GM19452 (cell line): ENCODE results near the gene OTOGL.
"Not testable (repeated sequence)": the region's sequence is repeated elsewhere in the genome, so short reads cannot be mapped to it uniquely, and the experiment has no call there.

Experiments used
- ATAC-seq: cut with Tn5 transposase; IDR thresholded peaks from one replicate; pipeline ENCODE4 v1.9.1; 2021; ENCODE audit not compliant: unreplicated experiment

Gene OTOGL, protein sequence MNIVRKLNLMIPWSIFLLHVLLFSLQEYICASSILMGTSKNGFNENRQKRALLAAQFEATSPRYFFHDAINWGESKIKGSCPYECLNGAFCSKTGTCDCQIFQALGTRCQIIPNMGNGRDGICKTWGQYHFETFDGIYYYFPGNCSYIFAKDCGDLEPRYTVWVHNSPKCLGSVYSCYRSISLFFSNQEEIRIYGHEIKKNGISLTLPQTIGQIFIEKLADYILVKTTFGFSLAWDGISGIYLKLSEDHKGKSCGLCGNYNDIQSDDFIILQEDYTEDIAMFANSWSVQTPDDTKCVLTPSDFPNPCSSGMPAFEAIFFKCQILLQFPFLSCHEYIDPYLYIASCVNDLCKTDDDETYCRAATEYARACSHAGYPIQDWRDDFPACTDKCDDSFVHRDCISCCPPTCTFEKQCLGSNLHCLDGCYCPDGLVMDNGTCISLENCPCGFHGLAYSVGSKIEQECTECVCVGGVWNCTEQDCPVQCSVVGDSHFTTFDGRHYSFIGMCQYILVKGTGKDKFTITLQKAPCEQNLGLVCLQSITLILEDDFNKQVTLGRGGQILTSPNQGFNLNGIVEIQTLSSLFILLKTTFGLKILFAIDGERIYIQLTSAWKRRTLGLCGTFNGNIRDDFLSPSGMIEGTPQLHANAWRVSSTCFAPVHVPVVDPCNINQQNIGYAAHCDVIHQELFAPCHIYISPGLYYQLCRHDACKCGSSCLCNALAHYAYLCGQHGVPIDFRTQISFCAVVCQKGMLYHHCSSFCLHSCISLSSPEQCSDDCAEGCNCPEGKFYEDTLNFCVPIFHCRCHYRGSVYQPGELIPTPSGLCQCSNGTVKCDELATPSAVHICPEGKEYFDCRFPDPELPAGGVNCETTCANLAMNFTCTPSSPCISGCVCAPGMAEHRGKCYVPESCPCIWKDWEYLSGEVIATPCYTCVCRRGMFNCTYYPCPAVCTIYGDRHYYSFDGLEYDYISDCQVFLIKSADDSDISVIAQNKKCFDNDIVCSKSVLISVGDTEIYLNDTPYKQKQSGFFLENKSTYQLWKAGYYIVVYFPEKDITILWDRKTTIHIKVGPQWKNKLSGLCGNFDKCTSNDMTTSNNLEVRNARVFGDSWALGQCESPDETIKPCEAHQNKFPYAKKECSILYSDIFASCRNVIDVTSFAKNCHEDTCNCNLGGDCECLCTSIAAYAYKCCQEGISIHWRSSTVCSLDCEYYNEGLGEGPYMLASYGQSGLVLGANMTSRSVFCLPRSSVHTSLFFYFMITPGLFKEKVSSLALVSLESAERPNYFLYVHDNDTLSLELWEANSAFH (N-terminal part only)

DNA sequence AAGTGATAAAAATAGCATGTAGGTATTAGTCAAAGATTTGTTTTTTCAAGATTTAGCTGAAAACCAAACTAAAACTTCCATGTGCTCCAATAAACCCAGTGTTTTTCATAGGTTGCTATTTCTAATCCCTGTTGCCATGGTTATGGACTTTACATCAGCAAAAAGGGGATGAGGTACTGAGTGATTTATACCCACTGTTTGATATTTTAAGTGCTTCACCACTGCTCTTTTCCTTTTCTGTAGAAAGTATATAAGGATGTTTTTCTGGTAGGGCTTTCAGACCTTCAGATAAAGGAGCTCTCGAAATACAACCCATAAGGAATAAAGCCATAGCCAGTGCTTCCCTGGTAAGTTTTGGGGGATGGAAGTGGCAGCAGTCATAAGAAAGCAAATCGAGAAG lies at the start of gene OTOGL:
OTOGL (plus strand) TSS at position 279 of the 400 bp plus-strand sequence. CDS start 109,895 bp downstream, outside the sequence.
- no peak for ATAC-seq

DNA sequence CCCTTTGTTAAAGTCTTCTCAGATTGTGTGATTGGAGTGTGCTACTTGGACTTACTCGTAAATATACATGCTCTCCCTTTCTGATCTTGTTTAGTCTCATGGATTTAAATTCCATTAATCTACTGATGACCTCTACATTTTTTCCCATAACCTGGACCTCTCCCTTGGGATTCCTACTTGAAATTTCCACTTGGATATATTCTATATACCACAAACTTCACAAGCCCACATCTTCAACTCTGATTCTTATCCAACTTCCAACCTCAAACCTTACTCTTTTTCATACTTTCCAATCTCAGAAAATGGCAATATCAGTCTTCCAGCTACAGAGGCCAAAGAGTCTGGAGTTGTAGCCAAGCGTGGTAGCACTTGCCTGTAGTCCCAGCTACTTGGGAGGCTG lies 49.1 kb upstream of the OTOGL start:
- ATAC-seq, result no peak

DNA sequence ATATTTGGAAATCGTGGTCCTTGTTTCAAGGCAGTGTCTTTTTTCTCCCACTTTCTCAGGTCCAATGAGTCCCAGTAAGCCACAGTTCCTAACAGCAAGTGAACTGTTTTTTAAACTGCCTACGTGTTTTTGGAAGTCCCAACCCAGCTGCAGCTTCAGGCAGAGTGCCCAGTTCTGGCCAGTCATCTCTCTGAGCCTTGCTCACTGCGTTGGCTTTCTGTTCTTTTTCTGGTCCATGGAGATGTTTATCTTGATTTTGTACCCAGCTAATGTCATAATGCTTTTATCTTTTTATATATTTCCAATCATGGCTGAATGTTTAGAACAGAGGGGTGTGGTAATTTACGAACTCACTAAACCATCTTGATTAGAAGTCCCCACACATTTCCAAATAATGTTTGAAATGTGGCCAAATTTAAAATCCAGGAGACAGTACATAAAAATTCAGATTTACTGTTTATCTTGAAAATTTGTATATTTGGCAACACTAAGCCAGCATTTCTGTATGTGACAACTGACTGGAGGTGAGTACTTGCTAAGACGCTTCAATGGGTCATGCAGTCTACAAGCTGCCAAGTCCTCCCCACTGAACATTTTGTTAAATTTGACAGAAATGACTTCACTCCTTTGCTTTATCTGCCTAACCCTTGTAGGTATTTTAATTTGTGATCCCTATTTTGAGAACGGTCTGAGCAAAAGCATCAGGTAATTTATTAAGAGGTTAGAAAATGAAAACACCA lies 46.1 kb upstream of the OTOGL start:
- no peak for ATAC-seq

DNA sequence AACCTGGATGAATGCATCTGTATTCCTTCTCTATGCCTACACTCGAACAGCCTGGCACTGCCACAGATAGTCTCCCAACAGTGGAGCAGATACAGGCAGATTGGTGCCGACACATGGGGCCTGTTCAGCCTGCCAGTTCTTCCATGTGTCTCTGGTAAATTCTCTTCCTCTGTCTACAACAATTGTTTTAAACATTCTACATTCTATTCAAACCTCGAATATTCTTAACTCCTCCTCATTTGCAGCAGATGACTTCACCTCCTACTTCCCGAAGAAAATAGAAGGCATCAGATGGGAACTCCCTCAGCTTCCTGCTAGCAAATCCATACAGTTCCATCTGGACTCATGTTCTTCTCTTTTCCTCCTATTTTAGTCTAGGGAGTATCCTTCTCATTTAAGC lies 43.1 kb upstream of the OTOGL start:
- no peak for ATAC-seq

DNA sequence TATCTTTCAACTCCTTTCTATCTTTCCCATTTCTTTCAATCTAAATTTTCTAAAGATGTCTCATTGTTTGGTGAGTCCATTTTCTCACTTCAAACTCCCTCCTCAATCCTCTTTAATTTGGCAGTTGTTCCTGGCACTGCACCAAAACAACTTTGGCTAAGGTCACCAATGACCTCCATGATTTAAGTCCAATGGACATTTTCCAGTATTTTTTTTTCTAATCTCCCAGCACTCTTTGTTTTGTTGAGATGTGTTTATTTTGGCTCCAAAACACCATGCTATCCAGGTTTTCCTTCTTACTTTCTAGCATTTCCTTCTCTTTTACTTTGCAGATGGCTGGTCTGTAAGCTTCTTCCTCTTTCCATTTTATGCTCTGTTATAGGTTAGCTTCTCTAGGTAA lies 42.5 kb upstream of the OTOGL start:
- no peak for ATAC-seq

DNA sequence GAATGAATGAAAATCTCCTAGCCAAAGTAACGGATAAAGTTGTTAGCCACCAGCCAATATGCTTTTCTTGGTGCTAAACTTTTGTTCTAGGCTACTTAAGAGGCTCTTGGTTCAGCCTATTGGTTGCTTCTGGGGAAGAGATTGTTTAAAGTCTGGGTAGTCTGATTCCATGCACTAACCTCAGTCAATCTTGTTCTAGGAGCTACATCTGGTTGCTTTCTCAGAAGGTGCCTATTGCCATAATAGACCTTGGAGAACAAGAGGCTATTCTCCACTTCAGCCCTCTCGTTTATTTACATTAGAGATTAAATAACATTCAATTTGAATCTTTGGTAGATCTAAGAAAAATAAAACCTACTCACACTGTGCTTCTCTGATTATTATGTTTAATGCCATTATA lies 40.8 kb upstream of the OTOGL start:
- no peak for ATAC-seq

DNA sequence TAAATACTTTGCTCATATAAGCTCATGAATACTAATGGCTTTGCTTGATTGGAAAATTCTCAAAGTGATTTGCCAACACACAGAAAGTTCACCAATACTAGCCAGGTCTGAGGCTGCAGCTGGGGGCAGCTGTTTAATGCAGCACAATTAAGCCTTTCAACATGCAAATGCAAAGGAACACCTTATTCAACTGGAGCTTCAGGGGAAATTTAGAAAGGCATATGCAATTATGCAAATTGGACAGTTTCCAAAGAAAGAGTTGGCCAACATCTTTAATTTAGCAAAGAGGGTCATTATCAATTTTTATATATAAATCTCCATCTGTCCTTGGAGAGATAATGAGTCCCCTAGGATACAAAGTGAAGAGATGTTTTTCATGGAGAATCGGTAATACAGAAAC lies 40.2 kb upstream of the OTOGL start:
- no peak for ATAC-seq

DNA sequence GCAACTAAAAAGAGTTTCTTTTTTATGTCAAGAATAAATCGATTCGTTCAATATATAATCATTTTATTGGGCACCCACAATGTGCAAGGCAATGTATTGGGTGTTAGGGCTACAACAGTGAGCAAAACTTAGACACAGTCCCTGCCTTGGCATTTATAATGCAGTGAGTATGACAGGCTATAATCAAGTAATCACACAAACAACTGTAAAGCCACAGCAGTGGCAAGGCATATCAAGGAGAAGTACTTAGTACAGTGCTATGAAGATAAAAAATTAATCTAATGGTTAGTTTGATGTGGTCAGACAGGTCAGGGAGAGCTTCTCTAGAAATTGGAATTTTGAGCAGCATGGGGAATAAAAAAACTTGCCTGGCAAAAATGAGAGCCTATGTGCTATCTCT lies 39.5 kb upstream of the OTOGL start:
- no peak for ATAC-seq

DNA sequence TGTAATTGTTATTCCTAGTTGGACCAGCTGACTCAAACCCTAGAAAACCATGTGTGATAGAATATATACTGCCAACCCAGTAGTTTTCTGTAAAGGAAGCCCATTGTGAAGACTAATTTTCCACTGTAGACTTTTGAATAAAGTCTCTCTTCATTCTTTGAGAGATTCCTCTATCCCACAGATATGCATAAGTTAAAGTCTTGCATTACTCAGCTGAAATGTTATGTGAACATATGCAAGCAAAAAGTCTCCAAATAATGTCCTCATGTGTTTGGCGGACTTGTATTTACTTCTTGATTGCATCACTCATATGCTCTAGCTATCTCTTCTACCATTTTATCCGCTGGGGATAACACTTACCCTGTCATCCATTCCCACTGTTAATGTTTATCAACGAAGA lies 35.1 kb upstream of the OTOGL start:
- no peak for ATAC-seq

DNA sequence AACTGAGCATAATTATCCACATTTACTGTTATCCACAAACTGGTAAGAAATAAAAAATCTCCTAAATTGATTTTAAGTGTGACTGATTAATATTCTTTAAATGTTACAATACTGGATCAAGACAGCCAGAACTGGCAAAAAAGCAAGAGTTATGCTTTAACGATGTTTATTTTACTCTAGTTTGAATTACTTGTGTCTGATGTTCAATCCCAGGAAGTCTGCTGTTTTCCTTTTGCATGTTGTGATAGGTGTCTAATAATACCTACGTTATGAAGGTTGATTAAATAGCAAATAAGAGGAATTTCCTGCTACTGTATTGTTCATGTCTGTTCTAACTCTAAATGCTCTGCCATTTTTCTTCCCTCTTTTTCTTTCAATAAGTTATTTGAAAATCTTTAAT lies 34.4 kb upstream of the OTOGL start:
- ATAC-seq, result no peak

DNA sequence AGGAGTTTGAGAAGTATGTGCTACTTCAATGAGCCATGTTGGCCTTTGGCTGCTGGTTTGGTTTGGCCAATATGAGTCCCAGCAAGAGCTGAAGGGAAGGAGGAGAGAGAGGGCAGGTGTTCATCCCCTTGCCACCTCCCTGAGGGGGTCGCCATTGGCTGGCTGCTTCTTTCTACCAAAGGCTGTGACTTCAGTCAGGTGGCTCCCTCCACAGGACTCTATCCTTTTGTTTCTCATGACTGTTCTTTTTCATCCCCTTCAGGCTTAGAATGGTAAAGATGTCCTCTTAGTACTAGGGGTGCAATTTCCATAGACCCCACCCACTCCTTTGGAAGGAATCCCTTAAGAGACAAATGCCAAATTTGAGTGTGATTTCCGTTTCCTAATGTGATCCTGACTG lies 31.2 kb upstream of the OTOGL start:
- no peak for ATAC-seq

DNA sequence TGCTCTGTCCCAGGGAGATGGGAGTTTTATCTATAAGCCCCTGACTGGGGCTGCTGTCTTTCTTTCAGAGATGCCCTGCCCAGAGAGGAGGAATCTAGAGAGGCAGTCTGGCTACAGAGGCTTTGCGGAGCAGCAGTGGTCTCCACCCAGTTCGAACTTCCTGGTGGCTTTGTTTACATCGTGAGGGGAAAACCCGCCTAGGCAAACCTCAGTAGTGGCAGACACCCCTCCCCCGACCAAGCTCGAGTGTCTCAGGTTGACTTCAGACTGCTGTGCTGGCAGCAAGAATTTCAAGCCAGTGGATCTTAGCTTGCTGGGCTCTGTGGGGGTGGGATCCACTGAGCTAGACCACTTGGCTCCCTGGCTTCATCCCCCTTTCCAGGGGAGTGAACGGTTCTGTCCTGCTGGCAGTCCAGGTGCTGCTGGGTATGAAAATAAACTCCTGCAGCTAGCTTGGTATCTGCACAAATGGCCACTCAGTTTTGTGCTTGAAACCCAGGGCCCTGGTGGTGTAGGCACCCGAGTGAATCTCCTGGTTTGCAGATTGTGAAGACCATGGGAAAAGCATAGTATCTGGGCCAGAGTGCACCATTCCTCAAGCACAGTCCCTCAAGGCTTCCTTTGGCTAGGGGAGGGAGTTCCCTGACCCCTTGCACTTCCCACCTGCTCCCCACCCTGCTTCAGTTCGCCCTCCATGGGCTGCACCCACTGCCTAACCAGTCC lies 15.3 kb upstream of the OTOGL start:
- not testable (repeated sequence) for ATAC-seq

DNA sequence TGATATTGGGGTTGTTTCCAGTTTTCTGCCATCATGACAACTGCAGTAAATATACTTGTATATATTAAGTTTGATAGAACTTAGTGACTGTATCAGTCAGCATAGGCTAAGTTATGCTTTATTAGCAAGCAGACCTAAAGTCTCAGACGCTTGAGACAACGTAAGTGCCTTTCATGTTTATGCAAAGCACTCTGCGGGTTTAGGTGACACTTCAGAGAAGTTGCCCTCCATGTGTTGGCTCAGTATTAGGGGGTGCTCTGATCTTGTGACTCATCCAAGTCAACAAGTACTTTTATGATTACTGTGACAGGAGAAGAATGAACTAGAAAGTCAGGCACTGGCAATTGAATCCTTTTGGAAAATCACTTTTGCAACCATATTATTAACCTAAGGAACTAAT lies 13.3 kb upstream of the OTOGL start:
- ATAC-seq, result no peak

DNA sequence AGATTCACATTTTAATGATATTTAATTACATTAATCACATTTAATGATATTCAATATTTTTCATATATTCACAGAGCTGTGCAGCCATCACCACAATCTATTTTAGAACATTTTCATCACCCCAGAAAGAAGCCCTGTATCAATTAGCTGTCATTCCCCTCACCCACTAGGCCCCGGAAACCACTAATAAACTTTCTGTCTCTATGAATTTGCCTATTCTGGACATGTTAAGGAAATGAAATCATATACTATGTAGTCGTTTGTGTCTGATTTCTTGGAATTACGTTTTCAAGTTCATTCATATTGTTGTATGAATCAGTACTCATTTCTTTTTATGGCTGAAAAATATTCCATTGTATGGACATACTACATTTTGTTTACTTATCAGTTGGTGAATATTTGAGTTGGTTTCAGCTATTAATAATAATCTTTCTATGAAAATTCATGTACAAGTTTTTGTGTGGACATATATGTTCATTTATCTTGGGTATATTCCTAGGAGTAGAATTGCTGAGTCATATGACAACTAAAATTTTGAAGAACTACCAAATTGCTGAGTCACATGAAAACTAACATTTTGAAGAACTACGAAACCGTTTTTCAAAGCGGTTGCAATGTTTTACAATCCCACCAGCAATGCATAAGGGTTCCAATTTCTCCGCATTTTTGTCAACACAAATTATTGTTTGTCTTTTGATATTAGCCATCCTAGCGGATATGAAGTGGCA lies 11.7 kb upstream of the OTOGL start:
- no peak for ATAC-seq

DNA sequence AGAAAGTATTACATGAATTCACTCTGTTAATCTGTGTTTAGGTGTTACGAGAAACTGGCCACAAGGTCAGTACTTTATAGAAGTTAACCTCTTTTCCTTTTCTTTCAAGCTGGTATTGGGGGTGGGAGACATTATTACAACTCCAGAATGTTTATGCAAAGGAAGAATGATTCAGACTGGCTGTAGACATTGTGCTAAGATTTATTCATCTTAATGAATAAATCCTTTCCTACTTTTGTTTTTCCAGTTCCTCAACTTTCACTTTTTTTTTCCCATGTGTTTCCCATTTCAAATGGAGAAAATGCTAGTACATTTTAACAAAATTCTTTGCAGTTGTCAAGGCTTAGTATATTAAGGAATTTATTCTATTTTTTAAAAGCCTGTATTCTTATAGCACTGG lies 1.3 kb downstream of the OTOGL start:
- ATAC-seq, result no peak

DNA sequence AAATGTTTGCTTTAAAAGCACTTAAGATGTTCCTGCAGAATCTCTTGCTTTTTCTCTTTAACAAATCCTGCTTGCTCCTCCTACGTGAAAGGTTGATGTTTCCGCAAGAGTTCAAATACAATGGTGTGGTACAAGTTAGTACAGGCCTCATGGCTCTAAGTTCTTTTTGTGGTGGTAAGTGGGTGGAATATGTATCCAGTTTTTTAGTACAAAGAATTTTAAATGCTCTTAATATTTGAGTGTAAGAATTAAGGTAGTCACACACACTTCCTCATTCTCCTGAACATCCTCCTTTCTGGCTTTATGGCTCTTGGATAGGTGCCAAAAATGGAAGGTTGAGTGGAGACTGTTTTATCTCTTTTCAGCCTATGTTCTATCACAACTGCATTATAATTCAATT lies 1.8 kb downstream of the OTOGL start:
- ATAC-seq, result no peak

DNA sequence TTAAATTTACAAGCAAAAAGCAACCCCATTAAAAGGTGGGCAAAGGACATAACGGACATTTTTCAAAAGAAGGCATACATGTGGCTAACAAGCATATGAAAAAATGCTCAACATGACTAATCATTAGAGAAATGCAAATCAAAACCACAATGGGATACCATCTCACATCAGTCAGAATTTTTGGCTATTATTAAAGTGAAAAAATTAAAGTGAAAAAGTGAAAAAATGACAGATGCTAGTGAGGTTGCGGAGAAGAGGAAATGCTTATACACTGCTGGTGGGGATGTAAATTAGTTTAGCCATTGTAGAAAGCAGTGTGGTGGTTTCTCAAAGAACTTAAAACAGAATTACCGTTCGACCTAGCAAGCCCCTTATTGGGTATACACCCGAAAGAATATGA lies 7.9 kb downstream of the OTOGL start:
- no peak for ATAC-seq

DNA sequence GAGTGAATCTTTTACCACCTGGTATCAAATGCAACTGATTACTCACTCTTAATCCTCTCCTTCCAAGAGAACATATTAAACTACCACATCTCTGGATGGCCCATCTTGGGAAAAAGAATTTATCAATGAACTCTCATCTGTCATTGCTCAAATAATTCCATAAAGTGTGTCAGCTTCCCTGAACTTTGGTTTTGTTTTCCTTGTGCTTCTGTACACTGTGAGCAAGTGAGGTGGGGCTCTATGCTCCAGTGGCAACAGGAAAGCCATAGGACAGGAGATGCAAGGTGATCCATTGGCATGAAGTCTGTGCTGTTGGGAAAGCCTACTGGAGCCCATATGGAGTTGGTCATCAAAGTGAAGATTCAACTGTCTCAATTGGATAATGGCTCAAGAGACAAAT lies 17.4 kb downstream of the OTOGL start:
- ATAC-seq, result no peak

DNA sequence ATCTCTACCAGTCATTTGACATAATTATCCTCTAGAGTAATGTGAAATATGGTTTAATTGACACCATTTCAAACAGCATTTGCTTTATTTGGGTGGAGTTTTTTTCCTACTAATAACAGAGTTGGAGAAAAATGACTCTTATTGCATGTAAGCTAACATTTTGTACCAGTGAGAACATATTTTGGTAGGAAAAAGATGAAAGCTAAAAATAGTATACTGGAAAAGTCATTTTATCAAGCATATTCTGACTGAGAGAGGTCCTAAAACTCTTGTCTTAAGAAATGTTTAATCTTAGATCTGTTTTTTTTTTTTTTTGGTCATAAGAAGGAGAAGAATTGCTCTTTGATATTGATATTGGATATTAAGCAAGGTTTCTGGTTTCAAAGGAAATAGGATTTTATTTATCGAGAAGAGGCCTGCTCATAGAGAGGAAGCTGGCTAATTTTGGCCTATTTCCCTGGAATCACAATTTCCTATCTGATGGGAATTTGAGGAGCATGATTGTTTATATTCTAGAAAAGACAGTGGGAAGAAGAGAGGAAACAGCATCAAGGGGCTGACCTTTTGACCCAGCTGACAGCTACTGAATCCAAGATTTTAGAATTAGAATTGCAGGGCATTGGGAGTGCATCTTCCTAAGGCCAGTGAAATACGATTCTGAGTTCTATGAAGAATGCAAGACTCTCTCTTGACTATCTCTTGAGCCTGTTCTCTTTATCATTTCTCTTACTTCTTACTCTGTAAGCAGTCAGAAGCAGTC lies 19.4 kb downstream of the OTOGL start:
- no peak for ATAC-seq
